WTC11 (cell line): Measurements from ENCODE around the gene GMPR2. TPM values are rescaled to one million over a fixed set of nuclear protein-coding genes. Genes with fewer than 3 reads are reported as not detected.

Source experiments
- ATAC-seq: fragments of 200-7000 bp; cut with Tn5 transposase; 2 replicates; pipeline ENCODE4 v1.10.0; 2021; ENCODE audit warnings: mild to moderate bottlenecking, moderate library complexity
- CTCF ChIA-PET: fragments of 300-600 bp; sonication (Branson Sonifier 250); formaldehyde crosslinking; loops from one replicate; lab custom pipeline; 2021; ENCODE audit warnings: antibody characterized with exemption; lab: Charles Lee
- POLR2A ChIA-PET: fragments of 350-600 bp; sonication (Branson Sonifier 250); formaldehyde crosslinking; loops from one replicate; lab custom pipeline; 2021; ENCODE audit warnings: antibody characterized with exemption; lab: Charles Lee
- DNase-seq: peaks from one replicate; pipeline ENCODE4 v3.0.0; 2021; ENCODE audit warnings: low spot score
- H3K27ac Mint-ChIP-seq: 2 replicates; pipeline ENCODE4 v1.8.0; 2021; ENCODE audit warnings: mixed read lengths
- H3K27me3 Mint-ChIP-seq: 2 replicates; pipeline ENCODE4 v1.8.0; 2021; ENCODE audit warnings: low read depth, mild to moderate bottlenecking, moderate library complexity, mixed read lengths
- H3K36me3 Mint-ChIP-seq: 2 replicates; pipeline ENCODE4 v1.8.0; 2021; ENCODE audit warnings: mixed read lengths
- H3K4me1 Mint-ChIP-seq: 2 replicates; pipeline ENCODE4 v1.8.0; 2022; ENCODE audit warnings: mixed read lengths
- H3K4me3 Mint-ChIP-seq: 2 replicates; pipeline ENCODE4 v1.8.0; 2021; ENCODE audit warnings: mild to moderate bottlenecking, moderate library complexity, mixed read lengths
- H3K9me3 Mint-ChIP-seq: 2 replicates; pipeline ENCODE4 v1.8.0; 2021; ENCODE audit warnings: mixed read lengths
- CBFB ChIP-seq: sonication (generic); formaldehyde crosslinking; IDR thresholded peaks from 2 replicates; pipeline ENCODE4 v1.8.1; 2022; ENCODE audit warnings: mild to moderate bottlenecking, low read depth, missing genetic modification reagents
- FOXJ3 ChIP-seq: sonication (generic); formaldehyde crosslinking; IDR thresholded peaks from 2 replicates; pipeline ENCODE4 v1.9.0; 2021; ENCODE audit warnings: missing genetic modification reagents, mild to moderate bottlenecking, borderline replicate concordance
- GABPB1 ChIP-seq: sonication (generic); formaldehyde crosslinking; IDR thresholded peaks from 2 replicates; pipeline ENCODE4 v1.8.1; 2023; ENCODE audit warnings: mild to moderate bottlenecking, missing genetic modification reagents
- HMGA2 ChIP-seq: fragments of 250-450 bp; sonication (Bioruptor Pico); IDR thresholded peaks from 2 replicates; pipeline ENCODE4 v1.4.0; 2021; ENCODE audit warnings: mild to moderate bottlenecking, moderate library complexity
- NR3C1 ChIP-seq: sonication (generic); formaldehyde crosslinking; conservative IDR thresholded peaks from 2 replicates; pipeline ENCODE4 v1.8.1; 2023; ENCODE audit warnings: low read depth, mild to moderate bottlenecking, missing genetic modification reagents
- OVOL2 ChIP-seq: fragments of 250-450 bp; sonication (Bioruptor Pico); IDR thresholded peaks from 2 replicates; pipeline ENCODE4 v1.9.0; 2021; ENCODE audit warnings: mild to moderate bottlenecking, borderline replicate concordance
- TEAD1 ChIP-seq: sonication (generic); formaldehyde crosslinking; IDR thresholded peaks from 2 replicates; pipeline ENCODE4 v1.8.0; 2022; ENCODE audit warnings: mild to moderate bottlenecking, missing genetic modification reagents
- ZNF263 ChIP-seq: sonication (generic); formaldehyde crosslinking; IDR thresholded peaks from 2 replicates; pipeline ENCODE4 v1.8.1; 2022; ENCODE audit warnings: low read depth, mild to moderate bottlenecking, moderate library complexity, missing genetic modification reagents
- ZNF671 ChIP-seq: fragments of 250-450 bp; sonication (Bioruptor Pico); IDR thresholded peaks from 2 replicates; pipeline ENCODE4 v1.8.0; 2021; ENCODE audit warnings: mild to moderate bottlenecking
- total RNA-seq: library from RNA; stranded (reverse); gene quantifications from 3 replicates; pipeline ENCODE4 v1.2.3, GENCODE V29; 2021
- TF ChIP-seq, protein P1 (sequence below): sonication (generic); formaldehyde crosslinking; IDR thresholded peaks from 2 replicates; pipeline ENCODE4 v1.8.0; 2022; ENCODE audit warnings: mild to moderate bottlenecking, missing genetic modification reagents
- TF ChIP-seq, protein P2 (sequence below): sonication (generic); formaldehyde crosslinking; IDR thresholded peaks from 2 replicates; pipeline ENCODE4 v1.8.1; 2022; ENCODE audit warnings: missing genetic modification reagents, borderline replicate concordance
- TF ChIP-seq, protein P3 (sequence below): sonication (generic); formaldehyde crosslinking; IDR thresholded peaks from 2 replicates; pipeline ENCODE4 v1.8.0; 2022; ENCODE audit warnings: mild to moderate bottlenecking, missing genetic modification reagents
- TF ChIP-seq, protein P4 (sequence below): sonication (generic); formaldehyde crosslinking; IDR thresholded peaks from 2 replicates; pipeline ENCODE4 v1.8.1; 2022; ENCODE audit warnings: mild to moderate bottlenecking, missing genetic modification reagents, moderate library complexity, borderline replicate concordance
- TF ChIP-seq, protein P5 (sequence below): fragments of 250-450 bp; sonication (Bioruptor Pico); IDR thresholded peaks from 2 replicates; pipeline ENCODE4 v1.9.0; 2021; ENCODE audit warnings: moderate library complexity, mild to moderate bottlenecking, inconsistent platforms, borderline replicate concordance
- TF ChIP-seq, protein P6 (sequence below): sonication (generic); formaldehyde crosslinking; IDR thresholded peaks from 2 replicates; pipeline ENCODE4 v1.8.0; 2022; ENCODE audit warnings: missing genetic modification reagents
- TF ChIP-seq, protein P7 (sequence below): sonication (generic); formaldehyde crosslinking; IDR thresholded peaks from 2 replicates; pipeline ENCODE4 v1.8.0; 2022; ENCODE audit warnings: mild to moderate bottlenecking, missing genetic modification reagents
- TF ChIP-seq, protein P8 (sequence below): sonication (generic); formaldehyde crosslinking; IDR thresholded peaks from 2 replicates; pipeline ENCODE4 v1.8.0; 2022; ENCODE audit warnings: mild to moderate bottlenecking, missing genetic modification reagents

The GMPR2 gene
- total RNA-seq, 1 experiment from 2014 or later = 82.3 TPM

DNA sequence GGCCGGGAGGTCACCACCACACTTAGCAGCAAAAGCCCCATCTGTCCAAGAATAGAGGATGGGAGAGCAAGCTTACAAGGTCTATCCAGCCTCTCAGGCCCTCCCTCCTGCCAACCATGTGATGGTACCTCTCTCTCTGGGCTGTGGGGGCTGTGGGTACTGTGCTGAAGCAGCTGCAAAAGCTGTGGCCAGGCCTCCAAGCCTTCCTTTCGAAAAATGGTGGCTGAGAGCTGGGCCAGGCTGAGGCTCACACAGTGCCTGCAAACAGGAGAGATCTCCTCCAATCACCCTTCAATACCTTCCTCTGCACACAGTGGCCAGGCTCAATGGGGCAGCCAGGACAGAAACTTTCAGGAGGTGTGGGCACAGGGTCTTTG is 45.2 kb upstream of the GMPR2 start:
- ChIA-PET CTCF (interaction anchor here (3.3 kb wide), 1 partner anchor 27 kb away, joined by 24 read pairs; the partner anchor contains the start of gene IRF9), POLR2A (interaction anchor here (0.6 to 1.7 kb wide), 3 partner anchors 55 to 667 kb away, joined by 3 to 8 read pairs (median 7); partner anchors contain the start of genes DCAF11, NRL and TINF2)
- TF ChIP-seq, protein P1, sequence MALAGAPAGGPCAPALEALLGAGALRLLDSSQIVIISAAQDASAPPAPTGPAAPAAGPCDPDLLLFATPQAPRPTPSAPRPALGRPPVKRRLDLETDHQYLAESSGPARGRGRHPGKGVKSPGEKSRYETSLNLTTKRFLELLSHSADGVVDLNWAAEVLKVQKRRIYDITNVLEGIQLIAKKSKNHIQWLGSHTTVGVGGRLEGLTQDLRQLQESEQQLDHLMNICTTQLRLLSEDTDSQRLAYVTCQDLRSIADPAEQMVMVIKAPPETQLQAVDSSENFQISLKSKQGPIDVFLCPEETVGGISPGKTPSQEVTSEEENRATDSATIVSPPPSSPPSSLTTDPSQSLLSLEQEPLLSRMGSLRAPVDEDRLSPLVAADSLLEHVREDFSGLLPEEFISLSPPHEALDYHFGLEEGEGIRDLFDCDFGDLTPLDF = no peak
- TF ChIP-seq HMGA2 (CRISPR knock-in tag) (no peak), ZNF263 (CRISPR knock-in tag) (no peak), GABPB1 (no peak), CBFB (CRISPR knock-in tag) (no peak), ZNF671 (CRISPR knock-in tag) (no peak), FOXJ3 (CRISPR knock-in tag) (no peak)
- TF ChIP-seq, protein P2, sequence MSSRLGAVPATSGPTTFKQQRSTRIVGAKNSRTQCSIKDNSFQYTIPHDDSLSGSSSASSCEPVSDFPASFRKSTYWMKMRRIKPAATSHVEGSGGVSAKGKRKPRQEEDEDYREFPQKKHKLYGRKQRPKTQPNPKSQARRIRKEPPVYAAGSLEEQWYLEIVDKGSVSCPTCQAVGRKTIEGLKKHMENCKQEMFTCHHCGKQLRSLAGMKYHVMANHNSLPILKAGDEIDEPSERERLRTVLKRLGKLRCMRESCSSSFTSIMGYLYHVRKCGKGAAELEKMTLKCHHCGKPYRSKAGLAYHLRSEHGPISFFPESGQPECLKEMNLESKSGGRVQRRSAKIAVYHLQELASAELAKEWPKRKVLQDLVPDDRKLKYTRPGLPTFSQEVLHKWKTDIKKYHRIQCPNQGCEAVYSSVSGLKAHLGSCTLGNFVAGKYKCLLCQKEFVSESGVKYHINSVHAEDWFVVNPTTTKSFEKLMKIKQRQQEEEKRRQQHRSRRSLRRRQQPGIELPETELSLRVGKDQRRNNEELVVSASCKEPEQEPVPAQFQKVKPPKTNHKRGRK (CRISPR knock-in tag) = no peak
- TF ChIP-seq, protein P3, sequence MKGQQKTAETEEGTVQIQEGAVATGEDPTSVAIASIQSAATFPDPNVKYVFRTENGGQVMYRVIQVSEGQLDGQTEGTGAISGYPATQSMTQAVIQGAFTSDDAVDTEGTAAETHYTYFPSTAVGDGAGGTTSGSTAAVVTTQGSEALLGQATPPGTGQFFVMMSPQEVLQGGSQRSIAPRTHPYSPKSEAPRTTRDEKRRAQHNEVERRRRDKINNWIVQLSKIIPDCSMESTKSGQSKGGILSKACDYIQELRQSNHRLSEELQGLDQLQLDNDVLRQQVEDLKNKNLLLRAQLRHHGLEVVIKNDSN (CRISPR knock-in tag) = no peak
- TF ChIP-seq, all 79 proteins: peak for 0

DNA sequence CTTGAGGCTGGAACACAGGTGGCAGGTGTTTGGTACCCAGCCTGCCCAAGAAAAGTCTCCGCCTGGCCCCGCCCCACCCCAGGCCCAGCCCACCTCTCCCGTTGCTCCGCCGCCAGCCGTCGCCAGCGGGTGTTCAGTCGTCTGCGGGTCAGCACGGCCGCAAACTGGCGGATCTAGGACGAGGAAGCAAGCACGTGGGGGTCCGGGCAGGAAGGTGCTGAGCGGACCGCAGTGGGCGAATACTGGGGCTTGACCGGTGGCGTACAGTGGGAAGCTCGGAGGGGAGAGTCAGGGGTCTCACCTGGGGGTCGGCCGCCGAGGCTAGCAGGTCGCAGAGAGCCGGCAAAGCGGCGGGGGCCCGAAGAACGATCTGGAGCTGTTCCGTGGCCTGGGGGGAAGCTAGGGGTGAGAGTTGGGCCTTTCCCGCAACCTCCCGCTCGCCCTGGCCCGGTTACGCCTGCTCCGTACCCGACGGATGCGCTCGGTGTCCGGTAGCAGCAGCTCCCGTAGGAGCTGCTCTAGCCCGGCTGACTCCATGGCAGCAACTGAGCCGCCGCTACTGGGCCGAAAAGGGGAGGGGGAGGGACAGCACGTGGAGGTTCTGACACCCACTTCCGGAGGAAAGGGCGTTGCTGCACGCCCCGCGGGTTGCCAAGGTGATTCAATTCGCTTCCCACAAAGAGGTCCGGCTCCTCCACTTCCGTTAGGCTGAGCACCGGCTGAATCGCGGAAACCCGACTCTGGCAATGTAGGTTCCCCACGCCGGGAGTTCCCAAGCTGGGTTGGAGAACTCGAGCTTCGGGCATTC is 44.3 kb upstream of the GMPR2 start, which contains the start of gene IPO4:
Gene IPO4 (minus strand): TSS at position 566 of the 808 bp plus-strand sequence. CDS start 29 bp downstream, at position 537.
- H3K9me3 Mint-ChIP-seq = no peaks in the 10 kb centered on the region
- DNase-seq (peak; percentile 97), ATAC-seq (peak; percentile 88)
- H3K27me3 Mint-ChIP-seq = no peaks in the 10 kb centered on the region
- ChIA-PET POLR2A (interaction anchor here (0.6 to 1.7 kb wide), 7 partner anchors 20 to 668 kb away, joined by 3 to 11 read pairs (median 7); partner anchors contain the start of genes CHMP4A, DCAF11, IRF9 and MDP1), CTCF (interaction anchor here (0.5 to 3.3 kb wide), 12 partner anchors 17 to 243 kb away, joined by 3 to 24 read pairs (median 4); partner anchors contain the start of genes CHMP4A, DCAF11, IRF9 and MDP1)
- peak within 1 kb of the TSS; percentile 89 for H3K4me3 Mint-ChIP-seq
- peak within 1 kb of the TSS; percentile 76; the same call in 1 of the 2 replicates for H3K27ac Mint-ChIP-seq
- H3K36me3 Mint-ChIP-seq = peaks cover 33% of the 10 kb centered on the region
- peaks cover 16% of the 10 kb centered on the region for H3K4me1 Mint-ChIP-seq
- TF ChIP-seq, protein P3 (CRISPR knock-in tag) = peak; percentile 87
- TF ChIP-seq, protein P4, sequence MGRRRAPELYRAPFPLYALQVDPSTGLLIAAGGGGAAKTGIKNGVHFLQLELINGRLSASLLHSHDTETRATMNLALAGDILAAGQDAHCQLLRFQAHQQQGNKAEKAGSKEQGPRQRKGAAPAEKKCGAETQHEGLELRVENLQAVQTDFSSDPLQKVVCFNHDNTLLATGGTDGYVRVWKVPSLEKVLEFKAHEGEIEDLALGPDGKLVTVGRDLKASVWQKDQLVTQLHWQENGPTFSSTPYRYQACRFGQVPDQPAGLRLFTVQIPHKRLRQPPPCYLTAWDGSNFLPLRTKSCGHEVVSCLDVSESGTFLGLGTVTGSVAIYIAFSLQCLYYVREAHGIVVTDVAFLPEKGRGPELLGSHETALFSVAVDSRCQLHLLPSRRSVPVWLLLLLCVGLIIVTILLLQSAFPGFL (CRISPR knock-in tag) = peak; percentile 88; the same call in 1 of the 2 replicates
- TF ChIP-seq OVOL2 (CRISPR knock-in tag) (no peak), TEAD1 (CRISPR knock-in tag) (peak; percentile 68), CBFB (CRISPR knock-in tag) (peak; percentile 82; the same call in 1 of the 2 replicates), NR3C1 (CRISPR knock-in tag) (peak; percentile 87; the same call in 1 of the 2 replicates)
- TF ChIP-seq, protein P5, sequence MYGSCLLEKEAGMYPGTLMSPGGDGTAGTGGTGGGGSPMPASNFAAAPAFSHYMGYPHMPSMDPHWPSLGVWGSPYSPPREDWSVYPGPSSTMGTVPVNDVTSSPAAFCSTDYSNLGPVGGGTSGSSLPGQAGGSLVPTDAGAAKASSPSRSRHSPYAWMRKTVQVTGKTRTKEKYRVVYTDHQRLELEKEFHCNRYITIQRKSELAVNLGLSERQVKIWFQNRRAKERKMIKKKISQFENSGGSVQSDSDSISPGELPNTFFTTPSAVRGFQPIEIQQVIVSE (CRISPR knock-in tag) = no peak
- TF ChIP-seq, protein P6, sequence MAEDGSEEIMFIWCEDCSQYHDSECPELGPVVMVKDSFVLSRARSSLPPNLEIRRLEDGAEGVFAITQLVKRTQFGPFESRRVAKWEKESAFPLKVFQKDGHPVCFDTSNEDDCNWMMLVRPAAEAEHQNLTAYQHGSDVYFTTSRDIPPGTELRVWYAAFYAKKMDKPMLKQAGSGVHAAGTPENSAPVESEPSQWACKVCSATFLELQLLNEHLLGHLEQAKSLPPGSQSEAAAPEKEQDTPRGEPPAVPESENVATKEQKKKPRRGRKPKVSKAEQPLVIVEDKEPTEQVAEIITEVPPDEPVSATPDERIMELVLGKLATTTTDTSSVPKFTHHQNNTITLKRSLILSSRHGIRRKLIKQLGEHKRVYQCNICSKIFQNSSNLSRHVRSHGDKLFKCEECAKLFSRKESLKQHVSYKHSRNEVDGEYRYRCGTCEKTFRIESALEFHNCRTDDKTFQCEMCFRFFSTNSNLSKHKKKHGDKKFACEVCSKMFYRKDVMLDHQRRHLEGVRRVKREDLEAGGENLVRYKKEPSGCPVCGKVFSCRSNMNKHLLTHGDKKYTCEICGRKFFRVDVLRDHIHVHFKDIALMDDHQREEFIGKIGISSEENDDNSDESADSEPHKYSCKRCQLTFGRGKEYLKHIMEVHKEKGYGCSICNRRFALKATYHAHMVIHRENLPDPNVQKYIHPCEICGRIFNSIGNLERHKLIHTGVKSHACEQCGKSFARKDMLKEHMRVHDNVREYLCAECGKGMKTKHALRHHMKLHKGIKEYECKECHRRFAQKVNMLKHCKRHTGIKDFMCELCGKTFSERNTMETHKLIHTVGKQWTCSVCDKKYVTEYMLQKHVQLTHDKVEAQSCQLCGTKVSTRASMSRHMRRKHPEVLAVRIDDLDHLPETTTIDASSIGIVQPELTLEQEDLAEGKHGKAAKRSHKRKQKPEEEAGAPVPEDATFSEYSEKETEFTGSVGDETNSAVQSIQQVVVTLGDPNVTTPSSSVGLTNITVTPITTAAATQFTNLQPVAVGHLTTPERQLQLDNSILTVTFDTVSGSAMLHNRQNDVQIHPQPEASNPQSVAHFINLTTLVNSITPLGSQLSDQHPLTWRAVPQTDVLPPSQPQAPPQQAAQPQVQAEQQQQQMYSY = no peak
- TF ChIP-seq, protein P7, sequence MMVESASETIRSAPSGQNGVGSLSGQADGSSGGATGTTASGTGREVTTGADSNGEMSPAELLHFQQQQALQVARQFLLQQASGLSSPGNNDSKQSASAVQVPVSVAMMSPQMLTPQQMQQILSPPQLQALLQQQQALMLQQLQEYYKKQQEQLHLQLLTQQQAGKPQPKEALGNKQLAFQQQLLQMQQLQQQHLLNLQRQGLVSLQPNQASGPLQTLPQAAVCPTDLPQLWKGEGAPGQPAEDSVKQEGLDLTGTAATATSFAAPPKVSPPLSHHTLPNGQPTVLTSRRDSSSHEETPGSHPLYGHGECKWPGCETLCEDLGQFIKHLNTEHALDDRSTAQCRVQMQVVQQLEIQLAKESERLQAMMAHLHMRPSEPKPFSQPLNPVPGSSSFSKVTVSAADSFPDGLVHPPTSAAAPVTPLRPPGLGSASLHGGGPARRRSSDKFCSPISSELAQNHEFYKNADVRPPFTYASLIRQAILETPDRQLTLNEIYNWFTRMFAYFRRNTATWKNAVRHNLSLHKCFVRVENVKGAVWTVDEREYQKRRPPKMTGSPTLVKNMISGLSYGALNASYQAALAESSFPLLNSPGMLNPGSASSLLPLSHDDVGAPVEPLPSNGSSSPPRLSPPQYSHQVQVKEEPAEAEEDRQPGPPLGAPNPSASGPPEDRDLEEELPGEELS (CRISPR knock-in tag) = 0 out of 2 replicates have a peak, but pooled peaks have one; percentile 52
- TF ChIP-seq, protein P8, sequence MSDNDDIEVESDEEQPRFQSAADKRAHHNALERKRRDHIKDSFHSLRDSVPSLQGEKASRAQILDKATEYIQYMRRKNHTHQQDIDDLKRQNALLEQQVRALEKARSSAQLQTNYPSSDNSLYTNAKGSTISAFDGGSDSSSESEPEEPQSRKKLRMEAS (CRISPR knock-in tag) = peak; percentile 97

More for the DNA sequence above, 45.2 kb upstream of the GMPR2 start:
- Mint-ChIP-seq H3K4me3 (peak overlapping the region; percentile 89), H3K27me3 (no peaks in the 10 kb centered on the region), H3K4me1 (peaks cover 16% of the 10 kb centered on the region), H3K9me3 (no peaks in the 10 kb centered on the region), H3K27ac (no peak overlapping the region), H3K36me3 (peaks cover 35% of the 10 kb centered on the region)
- ATAC-seq (no peak), DNase-seq (no peak)
